Medulla oblongata (tissue), 1 donor: ENCODE measurements around the gene SIX5.

ENCODE experiments used
- DNase-seq: peaks from one replicate; pipeline ENCODE4 v3.0.0-alpha.2; 2015; ENCODE audit errors: extremely low spot score

SIX5 gene

DNA sequence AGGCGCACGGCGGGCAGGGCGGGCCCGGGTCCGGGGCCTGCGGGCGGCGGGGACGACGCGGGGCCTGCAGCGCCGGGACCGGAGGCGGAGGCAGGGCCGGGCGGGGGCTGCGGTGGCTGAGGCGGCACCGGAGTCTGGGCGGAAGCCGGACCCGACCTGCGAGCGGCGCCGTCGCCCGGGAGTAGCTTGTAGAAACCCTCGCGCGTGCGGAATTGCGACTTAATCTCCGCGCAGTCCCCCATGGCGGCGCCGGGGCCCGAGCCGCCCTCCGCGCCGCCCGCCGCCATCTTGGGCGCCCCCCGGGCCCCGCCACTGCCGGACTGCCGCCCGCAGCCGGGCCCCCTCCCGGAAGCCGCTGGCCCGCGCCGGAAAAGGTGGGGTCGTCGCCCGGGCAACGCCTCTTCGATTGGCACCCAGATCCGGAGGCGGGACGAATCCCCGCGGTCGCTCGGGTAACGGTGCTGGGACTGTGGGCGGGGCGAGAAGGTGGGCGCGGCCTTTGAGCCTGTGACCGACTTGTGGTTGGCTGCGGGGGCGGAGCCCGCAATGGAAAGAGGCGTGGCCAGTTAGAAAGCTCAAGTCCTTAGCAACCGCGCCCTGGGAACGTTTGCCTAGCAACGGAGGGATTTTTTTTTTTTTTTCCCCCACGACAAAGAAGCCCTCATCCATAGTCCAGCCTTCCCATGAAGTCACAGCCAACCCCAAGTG, 23.6 kb upstream of the SIX5 start, which contains the start of gene DMWD:
Gene DMWD, minus strand, starts transcription at position 376 of the 708 bp plus-strand sequence. Its CDS starts 89 bp downstream, at position 287.
- peak; percentile 99 for DNase-seq

DNA sequence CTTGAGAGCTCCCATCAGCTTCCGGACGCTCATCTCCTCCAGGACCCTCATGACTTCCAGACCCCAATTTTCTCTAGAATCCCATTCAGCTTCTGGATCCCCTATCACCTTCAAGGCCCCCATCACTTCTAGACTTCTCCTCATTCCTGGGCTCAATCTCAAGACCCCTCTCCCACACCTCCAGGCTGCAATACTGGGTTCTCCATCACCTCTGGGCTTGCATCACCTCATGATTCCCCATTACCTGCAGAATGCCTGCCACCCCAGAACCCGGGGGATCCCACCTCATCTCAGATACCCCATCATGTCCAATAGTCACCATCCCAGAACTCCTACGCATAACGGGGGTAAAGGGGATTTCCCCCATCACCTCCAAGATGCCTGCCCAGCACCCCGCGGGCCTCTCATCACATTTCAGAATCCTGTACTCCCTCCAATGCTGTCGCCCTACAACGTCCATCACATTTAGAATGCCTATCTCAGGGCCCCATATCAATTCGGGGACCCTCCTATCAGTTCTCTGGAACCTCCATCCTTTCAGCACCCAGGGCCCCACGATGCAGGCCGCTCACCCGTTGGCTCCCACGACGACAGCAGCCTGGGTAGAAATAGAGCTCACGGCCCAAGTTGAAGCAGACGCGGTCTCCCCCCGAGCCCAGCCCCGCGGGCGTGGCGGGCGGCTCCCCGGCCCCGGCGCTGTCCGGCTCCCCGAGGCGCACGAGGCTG, 22.9 kb upstream of the SIX5 start:
- DNase-seq = no peak

DNA sequence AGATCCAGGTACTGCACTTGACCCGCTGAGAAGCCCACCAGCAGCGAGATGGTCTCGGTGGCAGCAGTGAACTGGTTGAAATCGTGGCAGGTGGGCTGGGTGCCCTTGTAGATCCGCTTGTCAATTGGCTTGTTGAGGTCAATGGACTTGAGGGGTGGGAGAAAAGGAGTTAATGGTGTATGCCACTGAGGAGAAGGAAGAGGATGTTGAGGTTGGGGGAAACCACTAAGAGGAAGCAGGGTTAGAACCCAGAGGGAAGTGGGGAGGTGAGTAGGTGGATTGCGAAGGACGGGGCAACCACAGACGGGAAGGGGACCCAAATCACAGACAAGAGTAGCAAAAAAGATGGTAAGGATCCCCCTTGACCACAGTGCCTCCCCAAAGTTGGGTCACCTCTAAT, 21.9 kb upstream of the SIX5 start:
- peak; percentile 65 for DNase-seq

DNA sequence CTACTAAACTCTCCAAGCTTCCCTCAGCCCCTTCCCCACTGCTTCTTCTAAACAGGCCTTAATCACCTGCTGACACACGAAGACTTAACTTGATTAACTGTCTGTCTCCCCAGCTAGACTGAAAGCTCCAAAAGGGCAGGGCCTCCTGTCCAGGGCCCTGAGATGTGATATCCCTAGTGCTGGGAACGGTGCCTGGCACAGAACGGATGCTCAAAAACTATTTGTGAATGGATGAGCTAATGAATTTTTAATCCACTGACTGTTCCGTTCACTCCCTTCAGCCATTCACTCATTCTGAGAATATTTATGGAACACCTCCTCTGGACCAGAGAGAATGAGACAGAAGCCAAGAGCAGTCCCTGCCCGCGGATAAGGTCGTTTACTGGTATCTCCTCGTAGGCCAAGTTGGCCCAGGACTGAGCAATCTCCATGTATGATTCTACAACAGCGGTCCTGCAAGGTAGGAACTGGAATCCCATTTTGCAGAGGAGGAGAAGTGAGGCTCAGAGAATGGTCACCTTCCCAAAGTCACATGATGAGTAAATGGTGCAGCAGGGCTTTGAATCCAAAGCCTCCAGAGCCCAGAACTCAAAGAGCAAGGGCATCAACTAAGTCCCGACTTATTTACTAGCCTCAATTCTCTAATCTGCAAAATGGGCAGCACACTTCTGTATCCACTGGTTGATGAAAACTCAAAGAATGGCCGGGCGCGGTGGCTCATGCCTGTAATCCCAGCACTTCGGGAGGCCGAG, 20.2 kb upstream of the SIX5 start:
- no peak for DNase-seq

DNA sequence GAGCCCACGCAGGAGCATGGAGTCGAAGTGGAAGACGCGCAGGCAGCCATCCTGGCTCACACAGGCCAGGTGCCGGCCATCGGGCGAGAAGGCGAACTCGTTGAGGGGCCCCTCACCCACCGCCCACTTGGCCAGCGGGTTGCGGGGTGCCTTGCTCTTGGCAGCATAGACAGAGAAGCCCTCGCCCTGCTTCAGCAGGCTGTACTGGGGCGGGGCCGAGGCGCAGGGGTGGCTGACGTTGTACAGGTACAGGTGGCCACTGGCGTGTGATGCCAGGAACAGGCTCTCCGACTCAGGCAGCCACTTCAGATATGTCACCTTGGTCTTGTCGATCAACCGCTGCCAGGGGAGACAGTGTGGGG, 17.5 kb upstream of the SIX5 start:
- DNase-seq = no peak

DNA sequence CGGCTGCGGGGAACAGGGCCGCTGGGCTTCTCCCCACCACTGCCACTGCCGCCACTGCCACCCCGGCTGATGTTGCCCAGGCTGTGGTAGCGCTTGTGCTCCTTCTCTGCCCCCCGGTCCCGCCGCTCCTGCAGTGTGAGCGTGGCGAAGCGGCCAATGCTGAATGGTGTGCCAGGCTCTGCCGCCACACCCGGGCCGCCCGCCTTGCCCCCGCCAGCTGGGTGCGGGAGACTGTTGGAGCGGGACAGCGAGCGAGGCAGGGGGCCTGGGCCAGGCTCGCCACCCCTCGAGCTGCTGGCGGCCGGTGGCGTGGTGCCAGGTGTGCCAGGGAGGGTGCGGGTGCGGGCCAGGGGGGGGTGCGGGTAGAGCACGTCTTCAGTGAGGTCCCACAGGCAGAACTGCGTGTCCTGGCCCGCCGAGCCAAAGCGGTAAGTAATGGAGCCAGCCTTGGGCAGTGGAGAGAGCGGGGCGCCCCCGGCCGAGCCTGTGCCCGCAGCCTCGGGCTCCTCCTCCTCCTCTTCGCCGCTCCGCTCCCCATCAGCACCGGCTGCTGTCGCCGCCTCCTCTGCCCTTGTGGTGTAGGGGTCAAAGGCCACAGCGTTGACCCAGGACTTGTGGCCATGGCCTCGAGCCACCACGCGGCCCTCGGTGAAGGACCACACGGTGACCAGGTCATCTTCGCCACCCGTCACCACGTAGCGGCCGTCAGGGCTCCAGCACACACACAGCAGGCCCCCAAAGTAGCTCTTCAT, 16.9 kb upstream of the SIX5 start:
- DNase-seq = no peak

DNA sequence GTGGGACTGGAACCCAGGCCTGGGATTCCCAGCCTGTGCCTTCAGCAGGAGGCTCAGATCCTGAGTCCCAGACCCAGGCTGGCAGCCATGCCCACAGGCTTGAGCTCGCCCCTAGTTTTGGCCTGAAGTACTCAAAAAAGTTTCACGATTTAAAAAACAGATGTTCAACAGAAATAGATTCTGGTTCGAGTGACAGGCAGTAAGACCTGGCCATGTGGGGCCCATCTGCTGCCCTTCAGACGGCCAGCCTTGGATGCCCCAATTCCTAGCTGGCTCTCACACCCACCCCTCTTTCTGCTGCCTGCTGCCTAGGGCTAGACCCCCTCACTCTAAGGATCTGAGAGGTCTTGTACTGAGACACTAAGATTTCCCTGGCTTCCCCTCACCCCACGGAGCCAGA, 16.0 kb upstream of the SIX5 start:
- DNase-seq = no peak

DNA sequence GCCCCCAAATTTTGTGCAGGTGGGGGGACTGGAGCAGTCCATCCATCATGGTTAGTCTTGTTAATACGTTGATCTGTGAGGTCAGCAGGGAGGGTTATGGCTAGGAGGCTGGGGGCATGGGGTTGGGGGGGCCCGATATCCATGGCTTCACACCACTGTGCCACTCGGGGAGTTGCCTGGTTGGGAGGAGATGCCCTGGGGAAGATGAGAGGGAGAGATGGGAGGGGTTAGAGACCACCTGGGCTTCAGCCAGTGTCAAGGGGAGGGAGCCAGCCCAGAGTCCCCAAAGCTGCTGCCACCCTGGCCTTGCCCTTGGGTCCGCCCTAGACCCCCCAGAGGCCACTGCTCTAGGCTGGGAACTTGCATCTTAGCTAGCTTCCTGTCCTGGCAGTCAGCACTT, 15.0 kb upstream of the SIX5 start:
- DNase-seq = no peak

DNA sequence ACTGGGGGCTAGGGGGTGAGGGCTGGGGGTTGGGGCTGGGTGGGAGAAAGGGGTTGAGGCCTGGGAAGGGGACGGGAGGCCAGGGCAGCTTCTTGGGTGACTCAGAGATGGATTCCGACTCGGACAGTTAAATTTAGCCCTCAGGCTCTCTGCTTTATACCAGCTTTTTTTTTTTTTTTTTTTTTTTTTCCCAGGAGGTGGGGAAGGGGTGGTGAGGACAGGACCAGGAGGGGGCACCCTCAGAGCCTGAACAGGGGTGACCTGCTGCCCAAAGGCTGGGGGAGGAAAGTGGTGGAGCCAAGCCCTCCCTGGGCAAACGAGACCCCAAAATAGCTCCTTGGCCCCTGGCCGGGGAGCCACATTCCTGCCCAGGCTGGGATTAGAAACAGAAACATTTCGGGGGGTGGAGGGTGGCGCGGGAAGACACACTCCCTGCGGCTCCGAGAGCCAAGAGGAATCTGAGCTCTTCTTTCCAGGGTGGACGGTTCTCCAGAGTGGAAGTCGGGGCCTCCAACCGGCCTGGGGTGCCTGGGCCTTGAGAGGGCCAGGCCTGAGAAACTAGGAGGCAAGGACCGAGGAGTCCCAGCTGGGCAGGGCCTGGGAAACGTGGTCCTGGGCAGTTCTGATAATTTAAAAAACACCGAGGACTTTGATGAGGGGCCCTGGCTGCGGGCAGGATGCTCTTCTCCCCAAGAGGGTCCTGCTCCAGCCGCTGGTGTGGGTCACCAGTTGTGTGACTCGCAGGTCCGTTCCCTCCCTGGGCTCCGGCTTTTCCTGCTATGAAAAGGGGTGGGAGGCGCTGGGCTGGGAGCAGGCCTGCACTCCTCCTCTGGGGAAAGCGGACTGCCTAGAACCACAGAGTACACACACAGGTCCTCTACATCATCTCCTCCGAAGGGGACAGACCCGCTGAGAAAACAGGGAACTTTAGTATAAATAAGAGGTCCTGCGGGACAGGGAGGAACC, 14.1 kb upstream of the SIX5 start:
- no peak for DNase-seq

DNA sequence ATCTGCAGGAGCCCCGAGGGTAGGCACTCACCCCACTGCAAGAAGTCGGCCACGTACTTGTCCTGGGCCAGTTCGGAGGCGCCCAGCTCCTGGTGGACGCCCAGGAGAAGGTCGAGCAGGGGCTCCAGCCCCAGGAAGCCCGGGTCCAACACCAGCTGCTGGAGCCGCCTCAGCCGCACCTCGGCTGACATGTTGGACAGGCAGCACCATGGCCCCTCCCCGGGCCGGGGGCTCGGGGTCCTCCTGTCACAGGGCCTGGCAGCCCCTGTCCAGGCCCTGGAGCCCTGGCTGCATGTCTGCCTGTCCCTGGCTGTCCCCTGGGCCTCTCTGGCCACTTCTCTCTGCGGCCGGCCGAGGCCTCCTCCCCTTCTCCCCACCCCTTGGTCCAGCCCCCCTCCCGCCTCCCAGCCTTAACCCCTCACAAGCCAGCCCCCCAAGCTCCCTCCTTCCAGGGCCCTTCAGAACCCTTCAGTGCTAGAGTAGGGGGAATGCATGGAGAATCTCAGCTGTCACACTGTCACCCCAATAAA, 13.2 kb upstream of the SIX5 start, which contains the start of gene DMPK:
Gene DMPK, minus strand, starts transcription at position 329 of the 530 bp plus-strand sequence. Its CDS starts 138 bp downstream, at position 191.
- no peak for DNase-seq

DNA sequence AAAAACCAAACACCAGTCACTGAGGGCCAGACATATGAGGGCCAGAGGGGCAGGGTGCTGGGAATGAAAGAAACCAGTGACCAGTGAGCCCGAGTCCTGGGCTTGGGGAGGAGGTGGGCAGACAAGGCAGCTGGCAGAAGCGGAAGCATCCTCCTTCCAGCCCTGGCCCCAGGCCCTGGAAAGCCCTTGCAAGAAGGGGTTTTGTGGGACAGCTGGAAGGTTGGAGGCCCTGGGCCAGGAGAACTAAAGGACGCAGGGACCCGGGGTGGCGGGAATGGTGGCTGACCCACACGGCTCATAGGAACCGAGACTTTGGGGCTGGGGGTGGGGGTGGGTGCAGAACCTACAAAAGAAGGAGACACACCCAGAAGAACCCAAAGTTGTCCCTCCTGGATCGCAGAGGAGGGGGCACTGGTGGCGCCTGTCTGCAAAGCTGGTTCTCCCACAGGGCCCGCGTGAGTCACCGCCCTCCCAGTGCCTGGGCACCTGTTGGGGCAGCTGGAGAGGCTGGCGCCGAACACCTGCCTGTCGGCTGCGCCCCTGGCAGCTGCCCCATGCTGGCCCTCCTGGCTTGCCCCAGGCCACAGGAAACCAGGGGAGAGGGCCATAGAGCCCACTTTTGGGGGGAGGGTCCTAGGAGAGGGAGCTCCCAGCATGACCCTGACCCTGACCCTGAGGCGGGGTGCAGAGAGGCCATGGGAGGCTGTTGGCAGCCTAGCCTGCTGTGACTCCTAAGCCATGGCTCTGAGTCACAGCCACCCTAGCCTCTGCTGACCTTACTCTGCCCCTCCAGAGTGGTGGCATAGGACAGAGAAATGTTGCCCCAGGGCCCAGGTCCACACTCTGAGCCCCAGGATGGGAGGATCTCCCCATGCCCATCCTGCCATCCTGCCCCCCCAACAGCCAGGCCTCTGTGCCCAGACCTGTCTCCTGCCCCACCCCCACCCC, 12.4 kb upstream of the SIX5 start:
- no peak for DNase-seq

DNA sequence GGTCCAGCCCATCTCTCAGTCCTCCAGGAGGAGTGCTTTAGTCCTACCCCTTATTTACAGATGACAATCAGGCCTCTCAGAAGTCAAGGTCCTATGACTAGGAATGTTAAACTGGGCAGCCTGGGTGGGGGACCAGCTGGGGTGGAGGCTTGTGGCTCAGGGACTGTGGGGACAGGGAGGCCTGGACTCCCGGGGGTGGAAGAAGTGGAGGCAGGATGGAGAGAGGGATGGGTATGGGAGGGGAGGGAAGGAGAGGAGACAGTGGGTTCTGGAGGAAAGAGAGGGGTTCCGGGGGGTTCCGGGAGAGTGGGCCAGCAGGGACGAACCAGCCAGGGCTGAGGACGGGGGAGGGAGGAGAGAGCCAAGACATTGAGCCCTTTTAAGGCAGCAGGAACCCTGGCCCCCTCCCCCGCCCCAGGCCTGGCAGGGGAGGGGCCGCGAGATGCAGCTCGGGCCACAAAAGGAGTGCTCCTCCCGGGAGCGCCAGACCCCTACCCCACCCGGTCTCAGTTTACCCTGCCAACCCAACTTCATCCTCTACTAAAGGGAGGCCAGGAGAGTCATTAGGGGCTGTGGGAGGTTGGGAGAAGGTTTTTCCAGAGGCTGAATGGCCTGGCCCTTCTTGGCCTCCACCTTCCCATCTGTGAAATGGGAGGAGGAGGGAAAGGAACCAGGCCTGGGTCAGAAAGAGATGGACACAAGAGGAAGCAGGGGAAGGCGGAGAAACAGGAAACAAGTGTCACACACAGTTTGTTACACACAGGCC, 11.6 kb upstream of the SIX5 start:
- DNase-seq = no peak

DNA sequence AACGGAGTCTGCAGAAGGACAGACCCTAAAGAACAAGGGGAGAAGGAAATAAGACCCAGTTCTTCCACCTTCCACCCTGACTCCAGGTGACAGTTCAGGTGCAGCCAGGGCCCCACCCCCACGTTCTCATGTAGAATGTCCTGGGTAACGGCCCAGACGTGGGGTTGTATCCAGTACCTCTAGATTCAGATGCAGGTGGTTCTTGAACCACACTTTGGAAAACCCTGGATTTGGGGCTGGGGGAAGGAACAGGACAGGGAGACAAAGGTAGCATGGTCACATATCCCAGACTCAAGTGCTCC, 11.0 kb upstream of the SIX5 start:
- DNase-seq = no peak

DNA sequence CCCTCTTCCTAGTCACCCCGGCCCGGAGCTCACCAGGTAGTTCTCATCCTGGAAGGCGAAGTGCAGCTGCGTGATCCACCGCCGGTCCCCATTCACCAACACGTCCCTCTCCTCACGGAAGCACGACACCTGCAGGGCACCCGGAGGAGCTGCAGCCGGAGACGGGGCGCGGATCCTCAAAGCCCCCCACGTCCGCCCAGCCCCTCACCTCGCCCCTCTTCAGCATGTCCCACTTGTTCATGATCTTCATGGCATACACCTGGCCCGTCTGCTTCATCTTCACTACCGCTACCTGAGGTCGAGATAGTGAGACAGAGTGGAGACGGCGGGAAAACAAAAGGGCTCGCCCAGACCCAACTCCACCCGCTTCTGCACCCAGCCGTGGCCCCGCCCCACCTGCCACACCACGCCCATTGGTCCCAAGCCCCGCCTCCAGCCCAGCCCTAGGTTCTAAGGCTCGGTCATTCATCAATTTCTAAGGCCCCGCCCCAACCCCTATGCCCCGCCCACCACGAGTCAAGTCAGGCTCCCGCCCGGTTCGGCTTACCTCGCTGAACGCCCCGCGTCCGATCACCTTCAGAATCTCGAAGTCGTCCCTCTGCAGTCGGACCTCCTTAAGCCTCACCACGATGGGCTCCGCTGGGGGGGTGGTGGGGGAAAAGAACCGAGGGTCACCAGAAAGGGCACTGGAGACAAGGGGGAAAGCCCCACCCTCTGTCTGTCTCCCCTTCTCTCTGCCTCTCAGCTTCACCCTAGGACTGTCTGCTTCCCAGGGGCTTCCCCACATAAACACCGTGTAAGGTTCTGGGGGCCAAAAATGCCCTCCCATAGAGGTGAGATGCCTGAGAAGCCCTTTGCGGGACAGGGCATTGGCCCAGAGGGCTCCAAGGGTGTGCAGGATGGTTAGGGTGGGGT, 10.4 kb upstream of the SIX5 start:
- DNase-seq = no peak

DNA sequence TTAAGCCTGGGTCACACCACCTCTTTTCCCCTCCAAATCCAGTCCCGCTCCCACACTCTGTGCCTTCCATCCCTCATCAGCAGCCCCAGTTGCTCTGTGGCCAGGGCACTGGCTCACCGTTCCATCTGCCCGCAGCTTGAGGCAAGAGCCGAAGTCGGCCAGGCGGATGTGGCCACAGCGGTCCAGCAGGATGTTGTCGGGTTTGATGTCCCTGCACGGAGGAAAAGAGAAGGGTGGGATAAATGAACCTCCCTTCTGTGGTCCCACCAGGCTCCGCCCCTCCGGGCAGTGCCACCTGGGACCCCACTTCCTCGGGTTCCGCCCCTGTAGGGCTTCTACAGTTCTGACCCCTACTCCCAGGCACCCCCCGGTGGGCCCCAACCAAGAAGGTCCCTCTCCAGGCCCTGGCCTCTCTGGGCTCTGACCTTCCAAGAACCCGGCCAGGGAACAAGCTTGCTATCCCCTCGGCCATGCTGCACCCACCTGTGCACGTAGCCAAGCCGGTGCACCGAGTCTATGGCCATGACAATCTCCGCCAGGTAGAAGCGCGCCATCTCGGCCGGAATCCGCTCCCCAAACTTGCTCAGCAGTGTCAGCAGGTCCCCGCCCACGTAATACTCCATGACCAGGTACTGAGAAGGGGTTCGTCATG, 9.1 kb upstream of the SIX5 start:
- no peak for DNase-seq

DNA sequence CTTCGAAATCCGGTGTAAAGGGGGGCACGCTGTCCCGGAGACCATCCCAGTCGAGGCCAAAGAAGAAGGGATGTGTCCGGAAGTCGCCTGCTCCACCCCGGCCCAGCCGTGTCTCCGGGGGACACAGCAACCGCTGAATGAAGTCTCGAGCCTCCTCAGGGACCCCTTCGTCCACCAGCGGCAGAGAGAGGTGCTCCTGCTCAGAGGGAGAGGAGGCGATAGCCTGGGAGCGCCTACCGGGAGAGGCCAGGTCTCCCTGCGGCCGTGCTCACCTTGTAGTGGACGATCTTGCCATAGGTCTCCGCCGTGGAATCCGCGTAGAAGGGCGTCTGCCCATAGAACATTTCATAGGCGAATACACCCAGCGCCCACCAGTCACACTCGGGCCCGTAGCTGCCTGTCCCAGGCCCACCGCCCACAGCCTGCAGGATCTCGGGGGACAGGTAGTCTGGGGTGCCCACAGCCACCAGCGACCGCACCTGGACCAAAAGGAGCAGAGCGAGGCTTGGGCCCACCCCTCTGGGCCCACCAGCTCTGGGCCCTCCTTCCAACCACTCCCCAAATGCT, 8.4 kb upstream of the SIX5 start:
- DNase-seq = no peak

DNA sequence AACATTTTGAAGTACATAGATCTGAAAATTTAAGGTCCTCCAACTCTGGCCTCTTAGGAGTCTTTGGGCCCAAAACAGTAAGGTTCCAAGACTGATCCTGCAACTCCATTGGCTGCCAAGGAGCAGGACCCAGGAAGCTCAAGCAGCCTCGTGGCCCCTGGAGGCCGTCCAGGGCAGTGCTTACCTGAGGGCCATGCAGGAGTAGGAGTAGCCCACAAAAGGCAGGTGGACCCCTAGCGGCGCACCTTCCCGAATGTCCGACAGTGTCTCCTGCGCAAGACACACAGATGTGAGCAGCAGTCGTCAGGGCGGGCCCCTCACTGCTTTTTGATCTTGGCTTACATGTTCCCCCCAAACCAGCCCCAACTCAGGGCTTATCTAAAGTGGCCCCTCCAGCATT, 5.7 kb upstream of the SIX5 start:
- no peak for DNase-seq
